HCT116 (cell line): ENCODE data around the gene ZNF76. TPM values are rescaled to one million over a fixed set of nuclear protein-coding genes. Genes with fewer than 3 reads are reported as not detected.

Experiments used
- ATAC-seq: fragments of 200-7000 bp; cut with Tn5 transposase; 2 replicates; pipeline ENCODE4 v1.9.1; 2020; ENCODE audit warnings: mild to moderate bottlenecking, moderate library complexity
- BruUV-seq: library from RNA; stranded (reverse); fragments of 400-500 nt; replicated peaks from 2 replicates; lab custom pipeline; 2021; lab: Mats Ljungman, UMichigan
- CTCF ChIA-PET: fragments of 300-600 bp; sonication (Branson Sonifier 250); formaldehyde crosslinking; loops from one replicate; lab custom pipeline; 2021; ENCODE audit warnings: antibody characterized with exemption; lab: Charles Lee
- POLR2A ChIA-PET: fragments of 300-600, 350-600 bp; sonication (Branson Sonifier 250); formaldehyde crosslinking; loops from one replicate; lab custom pipeline; 2021; ENCODE audit warnings: antibody characterized with exemption; lab: Charles Lee
- RAD21 ChIA-PET, 2 experiments: fragments of 300-600 bp; sonication (Branson Sonifier 250); formaldehyde crosslinking; loops; one replicate each; lab custom pipeline; 2023; ENCODE audit warnings: low total read pairs in 2 of 2; ENCODE audit not compliant: uncharacterized antibody in 2 of 2, unreplicated experiment in 2 of 2, low non-redundant PET in 1 of 2; lab: Charles Lee
- DNase-seq: peaks from one replicate; pipeline ENCODE4 v3.0.0-alpha.2; 2010; ENCODE audit warnings: low read depth, low spot score
- H2AFZ ChIP-seq: fragments of 200-600 bp; shearing (Covaris generic), sonication (generic); 2 replicates; pipeline ENCODE4 v1.6.1; 2017; ENCODE audit warnings: low read depth, mixed run types, mixed read lengths, antibody characterized with exemption, low read length; ENCODE audit not compliant: poor library complexity, severe bottlenecking
- H3K27ac ChIP-seq: 2 replicates; pipeline ENCODE4 v1.5.1; 2012; ENCODE audit warnings: low read depth, low read length
- H3K27me3 ChIP-seq: fragments of 200-600 bp; sonication (generic); 2 replicates; pipeline ENCODE4 v1.6.1; 2016; ENCODE audit warnings: mixed run types, low read length, mixed read lengths; ENCODE audit not compliant: insufficient read depth
- H3K36me3 ChIP-seq, 2 experiments: fragments of 200-500 bp in 1 of 2; fragments of 200-600 bp in 1 of 2; sonication (Bioruptor generic) in 1 of 2; sonication (generic) in 1 of 2; 2 replicates each; pipeline versions ENCODE4 v1.5.1 to v1.6.1; 2014 to 2016; ENCODE audit warnings: low read length in 2 of 2, inconsistent platforms in 1 of 2, mixed read lengths in 1 of 2, mixed run types in 1 of 2; ENCODE audit not compliant: insufficient read depth in 2 of 2, control insufficient read depth in 1 of 2
- H3K4me1 ChIP-seq, 2 experiments: fragments of 200-600 bp in 1 of 2; sonication (generic) in 1 of 2; 2 replicates each; pipeline versions ENCODE4 v1.5.1 to v1.6.1; 2012 to 2017; ENCODE audit warnings: low read length in 2 of 2, inconsistent platforms in 1 of 2, mild to moderate bottlenecking in 1 of 2, mixed read lengths in 1 of 2, mixed run types in 1 of 2, moderate library complexity in 1 of 2; ENCODE audit not compliant: insufficient read depth in 2 of 2, control insufficient read depth in 1 of 2
- H3K4me2 ChIP-seq: fragments of 200-600 bp; sonication (generic); 2 replicates; pipeline ENCODE4 v1.6.1; 2017; ENCODE audit warnings: mixed run types, low read length, mixed read lengths
- H3K4me3 ChIP-seq, 2 experiments: fragments of 200-600 bp in 1 of 2; sonication (generic) in 1 of 2; replicated peaks in 1 of 2; 2 replicates each; pipeline ENCODE4 v1.5.1; 2011 to 2016; ENCODE audit warnings: low read length in 2 of 2, control low read depth in 1 of 2, low read depth in 1 of 2, mild to moderate bottlenecking in 1 of 2, mixed read lengths in 1 of 2, mixed run types in 1 of 2
- H3K79me2 ChIP-seq: fragments of 200-600 bp; sonication (generic); 2 replicates; pipeline ENCODE4 v1.6.1; 2017; ENCODE audit warnings: mild to moderate bottlenecking, mixed run types, low read length, moderate library complexity, mixed read lengths; ENCODE audit not compliant: insufficient read depth
- H3K9ac ChIP-seq: fragments of 200-600 bp; sonication (generic); 2 replicates; pipeline ENCODE4 v1.6.1; 2016; ENCODE audit warnings: low read length, mixed read lengths
- H3K9me2 ChIP-seq: fragments of 200-600 bp; sonication (generic), shearing (Covaris generic); 2 replicates; pipeline ENCODE4 v1.6.1; 2017; ENCODE audit warnings: mixed run types, mild to moderate bottlenecking, moderate library complexity; ENCODE audit not compliant: insufficient read depth
- H3K9me3 ChIP-seq, 2 experiments: fragments of 200-500 bp in 1 of 2; fragments of 200-600 bp in 1 of 2; sonication (Bioruptor generic) in 1 of 2; sonication (generic) in 1 of 2; 2 replicates each; pipeline ENCODE4 v1.6.1; 2014 to 2017; ENCODE audit warnings: low read length in 2 of 2, mixed read lengths in 2 of 2, inconsistent platforms in 1 of 2, low read depth in 1 of 2, mild to moderate bottlenecking in 1 of 2, mixed run types in 1 of 2, moderate library complexity in 1 of 2; ENCODE audit not compliant: control insufficient read depth in 1 of 2, insufficient read depth in 1 of 2
- H4K20me1 ChIP-seq: fragments of 200-600 bp; sonication (generic), shearing (Covaris generic); 2 replicates; pipeline ENCODE4 v1.6.1; 2017; ENCODE audit warnings: mixed run types, mild to moderate bottlenecking, moderate library complexity; ENCODE audit not compliant: insufficient read depth
- ATF3 ChIP-seq: IDR thresholded peaks from 2 replicates; pipeline ENCODE4 v1.6.1; 2012
- CEBPB ChIP-seq: IDR thresholded peaks from 2 replicates; pipeline ENCODE4 v1.6.1; 2012; ENCODE audit warnings: low read depth
- EZH2 ChIP-seq: fragments of 200-600 bp; sonication (generic); IDR thresholded peaks from 2 replicates; pipeline ENCODE4 v1.6.1; 2017; ENCODE audit warnings: antibody characterized with exemption, mixed run types
- MAX ChIP-seq: IDR thresholded peaks from 2 replicates; pipeline ENCODE4 v1.6.1; 2012
- POLR2AphosphoS5 ChIP-seq: IDR thresholded peaks from 2 replicates; pipeline ENCODE4 v1.6.1; 2011; ENCODE audit warnings: mild to moderate bottlenecking, low read depth, low read length, moderate library complexity
- REST ChIP-seq: IDR thresholded peaks from 2 replicates; pipeline ENCODE4 v1.6.1; 2012; ENCODE audit warnings: low read depth
- SIN3A ChIP-seq: IDR thresholded peaks from 2 replicates; pipeline ENCODE4 v1.6.1; 2012; ENCODE audit warnings: low read depth
- SP1 ChIP-seq: IDR thresholded peaks from 2 replicates; pipeline ENCODE4 v1.6.1; 2012; ENCODE audit warnings: low read depth
- ZBTB33 ChIP-seq: IDR thresholded peaks from 2 replicates; pipeline ENCODE4 v1.6.1; 2011; ENCODE audit warnings: mild to moderate bottlenecking, low read length, moderate library complexity; ENCODE audit not compliant: insufficient replicate concordance; ENCODE audit errors: extremely low read depth
- intact Hi-C: fragments of 100-400 bp; cut with micrococcal nuclease; formaldehyde crosslinking; loops from 2 replicates; pipeline ENCODE4 v1.10.0; 2022
- total RNA-seq: library from RNA; stranded (reverse); gene quantifications from one replicate; pipeline ENCODE4 v1.2.1, GENCODE V29; 2021; ENCODE audit not compliant: unreplicated experiment

Gene ZNF76
- total RNA-seq, 1 experiment from 2014 or later, result 47.5 TPM

DNA sequence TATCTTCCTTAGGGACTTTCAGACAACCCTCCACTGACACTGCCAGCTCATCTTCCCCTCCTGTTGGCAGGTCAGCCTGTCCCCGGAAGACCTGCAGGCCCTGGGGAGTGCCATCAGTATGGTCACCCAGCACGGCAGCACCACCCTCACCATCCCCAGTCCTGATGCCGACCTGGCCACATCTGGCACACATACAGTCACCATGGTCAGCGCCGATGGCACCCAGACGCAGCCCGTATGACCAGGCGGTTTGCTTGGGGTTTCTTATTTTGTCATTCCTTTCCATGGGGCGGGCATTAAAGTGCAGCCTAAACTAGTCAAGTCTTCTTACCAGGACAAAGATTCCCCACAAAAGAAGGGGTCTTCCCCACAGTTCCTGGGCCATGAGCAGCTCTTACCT is 34.1 kb downstream of the ZNF76 start:
- CTCF ChIA-PET, result interaction anchor here (0.8 to 1.8 kb wide), 6 partner anchors 8 to 442 kb away, joined by 3 to 6 read pairs (median 3); partner anchors contain the start of gene FANCE
- intact Hi-C loops, result no loop called here
- BruUV-seq, result no TSS peak

More for the DNA sequence above, 34.1 kb downstream of the ZNF76 start:
- Histone ChIP-seq H3K27me3 (no peaks in the 10 kb centered on the region), H2AFZ (no peak overlapping the region), H4K20me1 (no peaks in the 10 kb centered on the region), H3K36me3 (peaks cover 14 to 23% of the 10 kb centered on the region in 2 experiments; a peak in 3 of 4 replicates), H3K9ac (no peak overlapping the region), H3K9me3 (no peaks in the 10 kb centered on the region), H3K27ac (no peak overlapping the region), H3K9me2 (no peaks in the 10 kb centered on the region), H3K4me2 (no peak overlapping the region), H3K4me3 (no peak overlapping the region), H3K4me1 (peaks cover 5 to 19% of the 10 kb centered on the region in 2 experiments; a peak in 3 of 4 replicates)
- RAD21 ChIA-PET, result no interaction called here
- ATAC-seq (no peak), DNase-seq (no peak)
- no peak for TF ChIP-seq POLR2AphosphoS5
- TF ChIP-seq MAX, result no peak
- TF ChIP-seq ZBTB33, result no peak
- no peak for TF ChIP-seq SIN3A
- TF ChIP-seq REST, result no peak
- no peak for TF ChIP-seq CEBPB
- TF ChIP-seq ATF3, result no peak
- TF ChIP-seq EZH2, result no peak
- TF ChIP-seq SP1, result no peak
- TF ChIP-seq, all 23 proteins: peak for 0
- POLR2A ChIA-PET, result no interaction called here
- peaks cover 9% of the 10 kb centered on the region; the same call in 1 of the 2 replicates for H3K79me2 ChIP-seq
